Naive B cell (primary cell): ENCODE data around the gene CKAP5. TPM values are rescaled to one million over a fixed set of nuclear protein-coding genes. Genes with fewer than 3 reads are reported as not detected.
"Not testable (repeated sequence)": the region's sequence is repeated elsewhere in the genome, so short reads cannot be mapped to it uniquely, and the experiment has no call there.

ENCODE experiments used
- ATAC-seq, 2 donors: fragments of 150-1000 bp; cut with Tn5 transposase; 2 replicates each; pipeline ENCODE4 v1.10.0; 2021; ENCODE audit warnings: low read depth in 2 of 2, mild to moderate bottlenecking in 2 of 2, moderate library complexity in 2 of 2
- DNase-seq: peaks from one replicate; pipeline ENCODE4 v3.0.0; 2022
- H3K27ac Mint-ChIP-seq, 6 donors: one replicate each; pipeline ENCODE4 v1.8.0; 2020 to 2022; ENCODE audit warnings: mild to moderate bottlenecking in 6 of 6, mixed read lengths in 6 of 6, moderate library complexity in 5 of 6, inconsistent platforms in 2 of 6
- H3K27me3 Mint-ChIP-seq, 3 donors: one replicate each; pipeline ENCODE4 v1.8.0; 2021 to 2022; ENCODE audit warnings: mixed read lengths in 3 of 3, mild to moderate bottlenecking in 1 of 3
- H3K36me3 Mint-ChIP-seq, 2 donors: one replicate each; pipeline ENCODE4 v1.8.0; 2020 to 2022; ENCODE audit warnings: mixed read lengths in 2 of 2, inconsistent platforms in 1 of 2, mild to moderate bottlenecking in 1 of 2
- H3K4me1 Mint-ChIP-seq, 3 donors: one replicate each; pipeline ENCODE4 v1.8.0; 2020 to 2022; ENCODE audit warnings: mixed read lengths in 3 of 3, inconsistent platforms in 1 of 3, mild to moderate bottlenecking in 1 of 3, moderate library complexity in 1 of 3
- H3K4me3 Mint-ChIP-seq, 8 donors: one replicate each; pipeline ENCODE4 v1.8.0; 2020 to 2022; ENCODE audit warnings: mild to moderate bottlenecking in 8 of 8, mixed read lengths in 8 of 8, moderate library complexity in 8 of 8, inconsistent platforms in 2 of 8
- H3K9me3 Mint-ChIP-seq, 7 donors: one replicate each; pipeline ENCODE4 v1.8.0; 2020 to 2022; ENCODE audit warnings: mixed read lengths in 7 of 7, mild to moderate bottlenecking in 5 of 7, inconsistent platforms in 2 of 7, moderate library complexity in 1 of 7
- polyA plus RNA-seq, 6 donors: library from polyadenylated mRNA; unstranded; fragments of 300-500 nt; fragmentation: Illumina TruSeq; gene quantifications; one replicate each; pipeline ENCODE4 v1.2.3, GENCODE V29; 2021; ENCODE audit warnings: low read depth in 6 of 6

CKAP5 gene
- polyA plus RNA-seq, 6 donors from 2014 or later: 6.7 to 16.0 (median 9.8) TPM; not detected in 1

DNA sequence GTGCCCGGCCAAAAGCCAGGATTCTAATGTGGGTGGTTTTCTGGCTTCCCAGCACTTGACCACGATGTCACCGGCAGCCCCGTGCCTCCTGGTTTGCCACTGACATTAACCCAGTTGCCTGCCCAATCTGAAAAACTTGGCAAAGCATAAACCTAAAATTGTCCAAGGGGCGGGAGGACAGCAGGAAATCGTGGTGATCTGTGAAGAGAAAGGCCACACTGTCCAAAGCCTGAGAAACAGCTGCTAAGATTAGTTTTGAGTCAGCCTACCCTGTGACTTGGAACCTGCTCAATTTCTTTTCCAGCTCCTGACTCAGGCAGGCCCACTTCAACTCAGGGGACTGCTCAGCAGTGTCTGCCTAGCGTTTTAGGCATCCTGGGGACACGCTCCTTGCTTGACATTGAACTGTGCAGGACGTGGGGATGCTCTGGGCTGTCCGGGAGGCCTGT, 135.2 kb downstream of the CKAP5 start:
- Mint-ChIP-seq H3K36me3 (peaks cover 0 to 5% of the 10 kb centered on the region in 2 donors), H3K4me1 (peaks cover 0 to 11% (median 3%) of the 10 kb centered on the region in 3 donors), H3K27ac (no peak overlapping the region), H3K27me3 (no peaks in the 10 kb centered on the region), H3K9me3 (no peaks in the 10 kb centered on the region), H3K4me3 (no peak overlapping the region)
- ATAC-seq (no peak), DNase-seq (no peak)

DNA sequence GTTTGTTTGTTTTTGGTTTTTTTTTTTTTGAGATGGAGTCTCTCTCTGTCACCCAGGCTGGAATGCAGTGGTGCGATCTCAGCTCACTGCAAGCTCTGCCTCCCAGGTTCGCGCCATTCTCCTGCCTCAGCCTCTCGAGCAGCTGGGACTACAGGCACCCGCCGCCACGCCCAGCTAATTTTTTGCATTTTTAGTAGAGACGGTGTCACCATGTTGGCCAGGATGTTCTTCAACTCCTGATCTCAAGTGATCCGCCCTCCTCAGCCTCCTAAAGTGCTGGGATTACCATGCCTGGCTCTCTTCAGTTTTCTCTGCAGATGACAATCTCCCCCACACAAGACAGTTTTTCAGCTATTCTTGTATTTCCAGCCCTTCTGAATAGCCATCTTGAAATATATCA, 136.7 kb downstream of the CKAP5 start:
- not testable (repeated sequence) for H3K9me3 Mint-ChIP-seq, H3K4me3 Mint-ChIP-seq, H3K27me3 Mint-ChIP-seq, ATAC-seq, DNase-seq, H3K36me3 Mint-ChIP-seq
- H3K27ac Mint-ChIP-seq: peak overlapping the region in 2 of 6 donors; percentile 55 to 66
- peaks cover 0 to 11% (median 3%) of the 10 kb centered on the region in 3 donors for H3K4me1 Mint-ChIP-seq

DNA sequence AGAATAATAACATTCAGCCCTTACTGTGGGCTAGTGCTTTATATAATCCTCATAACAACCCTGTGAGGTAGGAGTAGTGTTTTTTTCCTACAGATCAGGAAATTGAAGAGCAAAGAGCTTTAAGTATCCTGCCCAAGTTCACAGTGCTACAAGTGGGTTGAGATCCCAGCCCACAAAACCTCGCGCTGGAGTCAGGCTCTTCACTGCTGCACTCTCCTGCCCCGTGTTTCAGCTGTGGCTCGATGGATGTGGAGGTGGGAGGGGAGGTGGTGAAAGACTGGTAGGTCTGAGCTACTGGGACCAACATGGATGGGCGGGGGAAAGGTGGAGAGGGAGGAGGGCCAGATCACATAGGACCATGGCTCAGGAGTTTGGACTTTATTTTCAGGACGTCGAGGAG, 139.2 kb downstream of the CKAP5 start:
- Mint-ChIP-seq H3K4me3 (no peak overlapping the region), H3K27me3 (no peaks in the 10 kb centered on the region), H3K9me3 (no peaks in the 10 kb centered on the region), H3K27ac (no peak overlapping the region), H3K4me1 (peaks cover 15 to 23% (median 18%) of the 10 kb centered on the region in 3 donors), H3K36me3 (peaks cover 5% of the 10 kb centered on the region in 2 donors)
- no peak for ATAC-seq
- no peak for DNase-seq

- peak overlapping the region in 1 of 8 donors; percentile 24 for H3K4me3 Mint-ChIP-seq
- ATAC-seq (no peak), DNase-seq (no peak)
- peaks cover 5% of the 10 kb centered on the region in 2 donors for H3K36me3 Mint-ChIP-seq
- peaks cover 29 to 36% (median 32%) of the 10 kb centered on the region in 3 donors for H3K4me1 Mint-ChIP-seq
- no peaks in the 10 kb centered on the region for H3K9me3 Mint-ChIP-seq
- no peaks in the 10 kb centered on the region for H3K27me3 Mint-ChIP-seq
- no peak overlapping the region for H3K27ac Mint-ChIP-seq
Observed at GRCh38 chr11:46705070-46705688, 140.9 kb downstream of the CKAP5 start.

DNA sequence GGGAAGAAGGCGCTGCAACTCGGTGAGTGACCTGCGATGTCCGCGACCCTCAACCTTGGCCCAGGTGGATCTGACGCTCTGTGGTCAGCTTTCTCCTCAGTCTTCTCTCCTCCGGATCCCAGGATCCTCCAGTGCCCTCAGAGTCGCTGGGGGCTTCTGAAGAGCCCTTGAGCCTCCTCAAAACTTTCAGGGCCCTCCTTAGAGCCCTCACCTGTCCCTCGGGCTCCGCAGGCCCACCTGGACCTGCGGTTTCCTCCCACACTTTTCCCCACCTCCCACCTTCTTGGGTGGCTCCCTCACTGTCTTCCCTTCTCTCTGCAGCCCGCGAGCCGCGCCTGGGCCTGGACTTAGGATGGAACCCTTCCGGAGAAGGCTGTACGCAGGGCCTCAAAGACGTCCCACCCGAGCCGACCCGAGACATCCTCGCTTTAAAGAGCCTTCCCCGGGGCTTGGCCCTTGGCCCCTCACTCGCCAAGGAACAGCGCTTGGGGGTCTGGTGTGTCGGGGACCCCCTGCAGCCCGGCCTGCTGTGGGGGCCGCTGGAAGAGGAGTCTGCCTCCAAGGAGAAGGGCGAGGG, 144.9 kb downstream of the CKAP5 start:
- Mint-ChIP-seq H3K27ac (peak overlapping the region; percentile 89 to 98 (median 96)), H3K4me1 (peaks cover 37 to 63% (median 48%) of the 10 kb centered on the region in 3 donors), H3K4me3 (peak overlapping the region; percentile 97 to 100 (median 98)), H3K9me3 (no peaks in the 10 kb centered on the region), H3K27me3 (no peaks in the 10 kb centered on the region), H3K36me3 (peaks cover 0 to 5% of the 10 kb centered on the region in 2 donors)
- DNase-seq (no peak), ATAC-seq (no peak)

DNA sequence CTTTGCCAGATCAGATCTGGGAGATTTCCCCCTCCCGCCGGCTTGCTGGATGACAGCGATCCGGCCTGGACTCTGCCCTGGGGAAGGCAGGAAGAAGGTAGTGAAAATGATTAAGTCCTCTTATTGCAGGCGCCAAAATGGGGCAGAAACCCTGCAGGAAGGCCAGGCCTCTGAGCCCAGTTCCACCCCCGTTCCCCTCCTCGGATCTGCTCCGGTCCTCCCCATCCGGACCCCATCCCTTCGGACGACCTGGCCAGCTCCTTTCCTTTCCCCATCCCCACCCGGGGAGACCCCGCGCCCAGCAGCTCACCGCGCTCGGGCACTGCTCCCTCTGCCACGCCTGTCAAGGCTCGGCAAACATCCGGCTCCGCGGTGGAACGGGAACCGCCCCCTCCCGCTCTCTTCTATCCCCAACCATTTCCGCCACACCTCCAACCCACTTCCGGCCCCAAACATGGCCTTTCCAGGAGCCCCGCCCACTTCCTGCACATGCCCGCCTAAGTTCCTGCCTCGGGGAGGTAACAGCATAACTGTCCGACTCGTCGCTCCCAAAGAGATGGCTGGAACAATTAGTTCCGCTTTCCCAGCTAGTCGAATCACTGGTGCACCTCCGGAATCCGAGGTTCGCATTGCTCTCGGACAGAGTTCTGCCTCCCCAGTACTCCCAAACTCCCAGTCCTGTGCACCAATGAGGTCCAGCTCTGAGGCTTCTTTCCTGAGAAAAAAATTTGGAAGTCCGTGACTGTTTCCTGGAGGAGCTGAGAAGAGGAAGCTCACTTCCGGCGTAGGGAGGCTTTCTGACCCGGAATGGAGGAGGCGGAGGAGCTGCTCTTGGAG, 145.6 kb downstream of the CKAP5 start, which contains the start of the genes ARHGAP1 and ZNF408:
ARHGAP1 (minus strand) TSS at position 379 of the 837 bp plus-strand sequence. CDS start 4,512 bp downstream, outside the sequence.
ZNF408 (plus strand) TSS at position 791 of the 837 bp plus-strand sequence; CDS start at position 808, 17 bp downstream.
- H3K27me3 Mint-ChIP-seq: no peaks in the 10 kb centered on the region
- DNase-seq: peak; percentile 97
- peak within 1 kb of the TSS; percentile 97 to 100 (median 98) for H3K4me3 Mint-ChIP-seq
- H3K27ac Mint-ChIP-seq: peak within 1 kb of the TSS; percentile 89 to 98 (median 96)
- no peaks in the 10 kb centered on the region for H3K9me3 Mint-ChIP-seq
- H3K36me3 Mint-ChIP-seq: peaks cover 0 to 5% of the 10 kb centered on the region in 2 donors
- peak; percentile 94 for ATAC-seq
- peaks cover 39 to 64% (median 52%) of the 10 kb centered on the region in 3 donors for H3K4me1 Mint-ChIP-seq

GRCh38 chr11:46698597-46698996, 147.5 kb downstream of the CKAP5 start:
- Mint-ChIP-seq H3K27me3 (no peaks in the 10 kb centered on the region), H3K27ac (peak overlapping the region in 2 of 6 donors; percentile 11 to 58), H3K4me1 (peaks cover 43 to 69% (median 52%) of the 10 kb centered on the region in 3 donors), H3K9me3 (no peaks in the 10 kb centered on the region), H3K4me3 (peak overlapping the region in 3 of 8 donors; percentile 25 to 99 (median 97)), H3K36me3 (no peaks in the 10 kb centered on the region)
- no peak for DNase-seq
- no peak for ATAC-seq

GRCh38 chr11:46697723-46698122, 148.4 kb downstream of the CKAP5 start:
- DNase-seq: no peak
- peaks cover 36 to 62% (median 44%) of the 10 kb centered on the region in 3 donors for H3K4me1 Mint-ChIP-seq
- no peak for ATAC-seq
- peak overlapping the region in 4 of 6 donors; percentile 52 to 82 (median 66) for H3K27ac Mint-ChIP-seq
- no peaks in the 10 kb centered on the region for H3K27me3 Mint-ChIP-seq
- H3K4me3 Mint-ChIP-seq: peak overlapping the region in 3 of 8 donors; percentile 15 to 53 (median 35)
- H3K36me3 Mint-ChIP-seq: no peaks in the 10 kb centered on the region
- H3K9me3 Mint-ChIP-seq: no peaks in the 10 kb centered on the region

- peak overlapping the region in 1 of 8 donors; percentile 53 for H3K4me3 Mint-ChIP-seq
- H3K36me3 Mint-ChIP-seq: no peaks in the 10 kb centered on the region
- peaks cover 32 to 57% (median 40%) of the 10 kb centered on the region in 3 donors for H3K4me1 Mint-ChIP-seq
- H3K27ac Mint-ChIP-seq: peak overlapping the region in 3 of 6 donors; percentile 43 to 82 (median 58)
- no peak for ATAC-seq
- DNase-seq: no peak
- no peaks in the 10 kb centered on the region for H3K27me3 Mint-ChIP-seq
- no peaks in the 10 kb centered on the region for H3K9me3 Mint-ChIP-seq
Observed at GRCh38 chr11:46697303-46697702, 148.8 kb downstream of the CKAP5 start.

- DNase-seq (no peak), ATAC-seq (no peak)
- Mint-ChIP-seq H3K36me3 (no peaks in the 10 kb centered on the region), H3K27me3 (no peaks in the 10 kb centered on the region), H3K4me3 (peak overlapping the region in 1 of 8 donors; percentile 21), H3K9me3 (no peaks in the 10 kb centered on the region), H3K27ac (peak overlapping the region in 1 of 6 donors; percentile 37), H3K4me1 (peaks cover 25 to 47% (median 30%) of the 10 kb centered on the region in 3 donors)
Observed at GRCh38 chr11:46696212-46696558, 149.9 kb downstream of the CKAP5 start.

DNA sequence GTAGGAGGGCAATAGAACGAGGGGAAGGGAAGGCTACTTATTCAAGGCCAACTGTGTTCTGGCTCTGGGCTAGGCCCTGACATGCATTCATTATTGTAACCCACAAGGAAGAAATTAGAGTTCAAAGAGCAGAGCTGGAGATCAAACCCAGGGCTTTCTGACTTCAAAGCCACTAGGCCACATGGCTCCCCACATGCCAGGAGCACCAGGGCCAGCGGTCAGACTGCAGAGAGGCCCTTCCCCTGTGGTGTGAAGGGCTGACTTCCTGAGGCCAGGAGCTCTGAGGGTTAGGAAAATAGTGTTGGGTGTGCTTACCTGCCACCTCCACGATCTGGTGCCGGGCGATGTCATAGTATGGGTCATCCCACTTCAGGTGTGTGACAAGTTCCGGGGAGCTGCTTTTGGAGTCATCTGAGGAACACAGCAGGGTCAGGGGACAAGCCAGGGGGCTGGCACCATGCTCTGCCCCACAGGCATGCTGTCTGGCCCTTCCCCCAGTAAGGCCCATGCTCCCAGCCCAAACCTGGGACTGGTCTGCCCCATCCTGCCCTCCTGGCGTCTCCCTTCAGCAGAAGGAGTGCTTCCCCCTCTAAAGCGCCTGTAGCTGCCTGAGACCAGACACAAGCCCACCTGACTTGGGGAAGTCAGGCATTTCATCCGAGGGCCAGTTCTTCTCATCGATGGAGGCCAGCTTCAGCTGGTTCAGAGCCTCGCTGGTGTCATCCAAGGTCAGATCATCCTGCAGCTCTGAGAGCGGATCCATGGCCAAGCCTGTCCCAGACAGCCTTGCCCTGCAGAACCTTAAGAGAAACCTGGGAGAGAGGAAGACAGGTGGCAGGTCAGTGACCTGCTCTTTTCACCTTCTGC, 150.5 kb downstream of the CKAP5 start:
- no peak overlapping the region for H3K4me3 Mint-ChIP-seq
- no peaks in the 10 kb centered on the region for H3K27me3 Mint-ChIP-seq

GRCh38 chr11:46694607-46695006, 151.5 kb downstream of the CKAP5 start:
- no peaks in the 10 kb centered on the region for H3K9me3 Mint-ChIP-seq
- ATAC-seq: no peak
- H3K4me1 Mint-ChIP-seq: peaks cover 22 to 40% (median 28%) of the 10 kb centered on the region in 3 donors

More for the DNA sequence above, 150.5 kb downstream of the CKAP5 start:
- no peak for ATAC-seq
- H3K9me3 Mint-ChIP-seq: no peaks in the 10 kb centered on the region
- no peaks in the 10 kb centered on the region for H3K36me3 Mint-ChIP-seq
- H3K27ac Mint-ChIP-seq: no peak overlapping the region
- peaks cover 23 to 46% (median 27%) of the 10 kb centered on the region in 3 donors for H3K4me1 Mint-ChIP-seq
- DNase-seq: no peak

More at GRCh38 chr11:46694607-46695006, 151.5 kb downstream of the CKAP5 start:
- Mint-ChIP-seq H3K36me3 (no peaks in the 10 kb centered on the region), H3K27me3 (no peaks in the 10 kb centered on the region), H3K27ac (peak overlapping the region in 1 of 6 donors; percentile 54), H3K4me3 (peak overlapping the region in 1 of 8 donors; percentile 51)
- no peak for DNase-seq
